BE2C (cell line): ENCODE results near the gene MAGI1.

ENCODE experiments used
- DNase-seq: peaks from one replicate; pipeline ENCODE4 v3.0.0-alpha.2; 2020
- H3K27me3 ChIP-seq: fragments of 250-450 bp; sonication (Bioruptor Pico); 2 replicates; pipeline ENCODE4 v1.5.1; 2020; ENCODE audit warnings: mild to moderate bottlenecking
- H3K36me3 ChIP-seq: fragments of 250-450 bp; sonication (Bioruptor Pico); 2 replicates; pipeline ENCODE4 v1.5.1; 2020; ENCODE audit warnings: mild to moderate bottlenecking
- H3K4me1 ChIP-seq: fragments of 250-450 bp; sonication (Bioruptor Pico); 2 replicates; pipeline ENCODE4 v1.5.1; 2020
- H3K4me3 ChIP-seq: 2 replicates; pipeline ENCODE4 v1.5.1; 2011; ENCODE audit warnings: low read depth, low read length
- H3K9me3 ChIP-seq: fragments of 250-450 bp; sonication (Bioruptor Pico); 2 replicates; pipeline ENCODE4 v1.5.1; 2020
- CTCF ChIP-seq: IDR thresholded peaks from 2 replicates; pipeline ENCODE4 v1.5.1; 2012; ENCODE audit warnings: mild to moderate bottlenecking, low read depth, low read length

The MAGI1 gene

GRCh38 chr3:65581313-65581712 is 457.4 kb downstream of the MAGI1 start:
- no peak for DNase-seq
- no peaks in the 10 kb centered on the region for H3K36me3 ChIP-seq
- H3K9me3 ChIP-seq: no peaks in the 10 kb centered on the region
- no peak overlapping the region for H3K4me3 ChIP-seq
- H3K4me1 ChIP-seq: peaks cover 2% of the 10 kb centered on the region; the same call in 1 of the 2 replicates
- no peak for TF ChIP-seq CTCF
- no peaks in the 10 kb centered on the region for H3K27me3 ChIP-seq

- no peaks in the 10 kb centered on the region for H3K9me3 ChIP-seq
- no peaks in the 10 kb centered on the region for H3K36me3 ChIP-seq
- DNase-seq: peak; percentile 19
- no peak for TF ChIP-seq CTCF
- no peaks in the 10 kb centered on the region for H3K27me3 ChIP-seq
- H3K4me1 ChIP-seq: peaks cover 2% of the 10 kb centered on the region; the same call in 1 of the 2 replicates
- no peak overlapping the region for H3K4me3 ChIP-seq
These were observed 459.9 kb downstream of the MAGI1 start for GRCh38 chr3:65578861-65579260.

GRCh38 chr3:65577843-65578430 is 460.8 kb downstream of the MAGI1 start:
- Histone ChIP-seq H3K9me3 (no peaks in the 10 kb centered on the region), H3K36me3 (no peaks in the 10 kb centered on the region), H3K4me3 (no peak overlapping the region), H3K4me1 (peaks cover 2% of the 10 kb centered on the region; the same call in 1 of the 2 replicates), H3K27me3 (no peaks in the 10 kb centered on the region)
- DNase-seq: no peak
- no peak for TF ChIP-seq CTCF

GRCh38 chr3:65576966-65577365 is 461.8 kb downstream of the MAGI1 start:
- Histone ChIP-seq H3K36me3 (no peaks in the 10 kb centered on the region), H3K4me1 (peaks cover 2% of the 10 kb centered on the region; the same call in 1 of the 2 replicates), H3K4me3 (no peak overlapping the region), H3K9me3 (no peaks in the 10 kb centered on the region), H3K27me3 (no peaks in the 10 kb centered on the region)
- no peak for TF ChIP-seq CTCF
- DNase-seq: no peak

GRCh38 chr3:65576228-65576627 is 462.5 kb downstream of the MAGI1 start:
- no peak for TF ChIP-seq CTCF
- Histone ChIP-seq H3K27me3 (no peaks in the 10 kb centered on the region), H3K36me3 (no peaks in the 10 kb centered on the region), H3K4me1 (peaks cover 2% of the 10 kb centered on the region; the same call in 1 of the 2 replicates), H3K9me3 (no peaks in the 10 kb centered on the region), H3K4me3 (no peak overlapping the region)
- DNase-seq: no peak

- no peak for DNase-seq
- Histone ChIP-seq H3K9me3 (no peaks in the 10 kb centered on the region), H3K27me3 (no peaks in the 10 kb centered on the region), H3K4me3 (no peak overlapping the region), H3K36me3 (no peaks in the 10 kb centered on the region), H3K4me1 (peaks cover 2% of the 10 kb centered on the region; the same call in 1 of the 2 replicates)
- no peak for TF ChIP-seq CTCF
These were observed 463.3 kb downstream of the MAGI1 start for GRCh38 chr3:65575376-65575840.
